RWPE1 (cell line): Measurements from ENCODE around the gene VARS1.
"Not testable (repeated sequence)": the region's sequence is repeated elsewhere in the genome, so short reads cannot be mapped to it uniquely, and the experiment has no call there.

Experiments used
- CTCF ChIA-PET: fragments of 350-600 bp; sonication (Branson Sonifier 250); formaldehyde crosslinking; extraction: SDS; loops from one replicate; lab custom pipeline; 2021; lab: Yijun Ruan, JAX
- POLR2A ChIA-PET: fragments of 400-600 bp; formaldehyde crosslinking; extraction: SDS; loops from one replicate; lab custom pipeline; 2020; ENCODE audit warnings: antibody characterized with exemption; ENCODE audit not compliant: low non-redundant PET; lab: Yijun Ruan, JAX
- DNase-seq: peaks from one replicate; pipeline ENCODE4 v3.0.0; 2012; ENCODE audit warnings: low spot score
- H3K27ac ChIP-seq: fragments of 450-650 bp; 2 replicates; pipeline ENCODE4 v1.5.1; 2017
- CTCF ChIP-seq: fragments of 450-650 bp; conservative IDR thresholded peaks from 2 replicates; pipeline ENCODE4 v1.5.1; 2017; ENCODE audit warnings: low read depth, mild to moderate bottlenecking

The VARS1 gene

DNA sequence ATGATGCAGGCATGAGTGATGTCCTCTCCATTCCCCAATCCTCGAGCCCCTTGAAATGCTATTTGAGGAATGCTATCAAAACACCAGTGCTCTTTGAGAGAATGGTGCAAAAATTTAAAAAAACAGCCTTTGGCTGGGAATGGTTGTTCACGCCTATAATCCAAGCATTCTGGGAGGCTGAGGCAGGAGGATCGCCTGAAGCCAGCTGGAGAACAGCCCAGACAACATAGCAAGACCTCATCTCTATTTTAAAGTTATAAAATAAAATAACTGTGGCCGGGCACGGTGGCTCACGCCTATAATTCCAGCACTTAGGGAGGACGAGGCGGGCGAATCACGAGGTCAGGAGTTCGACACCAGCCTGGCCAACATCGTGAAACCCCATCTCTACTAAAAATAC lies 4.2 kb upstream of the VARS1 start:
- CTCF ChIA-PET = no interaction called here
- no peak for TF ChIP-seq CTCF
- POLR2A ChIA-PET = no interaction called here

DNA sequence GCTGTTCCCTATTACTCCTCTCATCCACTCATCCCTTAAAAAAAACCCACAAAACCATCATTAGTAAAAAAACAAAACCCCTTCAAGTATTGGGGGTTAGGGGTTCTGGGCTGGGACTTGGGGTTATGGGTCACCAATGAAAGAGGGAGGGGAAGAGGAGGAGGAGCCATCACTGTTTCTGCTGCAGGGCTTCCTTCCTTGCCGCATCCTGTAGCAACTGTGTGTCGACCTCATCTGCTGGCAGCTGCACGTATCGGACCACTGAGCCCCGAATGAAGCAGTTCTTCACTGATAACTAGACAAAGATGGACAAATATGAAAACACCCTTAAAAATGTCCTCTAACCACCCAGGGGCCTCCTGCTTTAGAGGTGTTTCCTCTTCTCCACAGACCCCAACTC lies 2.0 kb upstream of the VARS1 start:
- DNase-seq = no peak
- H3K27ac ChIP-seq = peak overlapping the region; percentile 60
- TF ChIP-seq CTCF = no peak
- ChIA-PET POLR2A (no interaction called here), CTCF (interaction anchor here (0.6 kb wide), 1 partner anchor 83 kb away, joined by 3 read pairs; no protein-coding TSS in a partner anchor)

More for the DNA sequence above, 4.2 kb upstream of the VARS1 start:
- DNase-seq = no peak
- H3K27ac ChIP-seq = peak overlapping the region; percentile 17; the same call in 1 of the 2 replicates

- H3K27ac ChIP-seq = peak overlapping the region; percentile 92
- POLR2A ChIA-PET = no interaction called here
- CTCF ChIA-PET = no interaction called here
- no peak for TF ChIP-seq CTCF
- DNase-seq = no peak
These were observed 1.4 kb upstream of the VARS1 start for GRCh38 chr6:31796993-31797385.

DNA sequence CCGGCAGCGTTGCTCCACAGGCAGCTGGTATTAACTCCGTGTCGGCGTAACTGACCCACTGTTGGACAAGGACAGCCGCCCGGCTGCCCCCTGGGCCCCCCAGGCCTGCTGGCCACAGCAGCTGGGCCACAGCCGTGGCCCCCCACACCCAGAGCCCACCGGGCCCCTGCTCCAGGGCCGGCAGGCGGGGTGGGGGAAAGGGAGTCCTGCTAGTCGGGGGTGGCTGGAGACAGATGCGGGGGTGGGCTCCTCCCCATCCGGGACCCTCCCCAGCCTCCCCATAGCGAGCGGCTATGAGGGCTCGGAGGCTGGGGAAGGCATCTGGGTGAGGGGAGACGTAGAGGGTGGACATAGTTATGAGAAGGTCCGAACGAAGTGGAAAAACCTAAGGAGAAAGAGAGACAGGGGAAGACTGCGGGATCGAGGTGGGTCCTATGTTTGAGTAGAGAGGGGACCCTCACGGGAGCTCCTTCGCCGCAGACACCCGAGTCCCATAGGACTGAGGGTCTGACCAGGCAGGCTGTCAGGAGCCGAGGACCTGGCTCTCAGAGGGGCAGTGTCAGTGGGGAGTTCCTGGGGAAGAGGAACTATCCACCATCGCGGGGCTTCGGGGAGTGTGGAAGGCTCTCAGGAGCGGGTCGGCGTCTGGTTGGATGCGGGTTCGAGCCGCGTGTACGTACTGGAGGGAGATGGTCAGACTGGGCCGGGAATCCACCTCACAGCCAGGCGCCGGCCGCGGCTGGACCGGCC lies 511 bp downstream of the VARS1 start:
- ChIA-PET POLR2A (interaction anchor here (1.0 kb wide), 1 partner anchor 11 kb away, joined by 3 read pairs; no protein-coding TSS in a partner anchor), CTCF (interaction anchor here (0.6 to 1.1 kb wide), 5 partner anchors 11 to 66 kb away, joined by 3 to 5 read pairs (median 4); partner anchors contain the start of gene DDAH2)
- DNase-seq = no peak

DNA sequence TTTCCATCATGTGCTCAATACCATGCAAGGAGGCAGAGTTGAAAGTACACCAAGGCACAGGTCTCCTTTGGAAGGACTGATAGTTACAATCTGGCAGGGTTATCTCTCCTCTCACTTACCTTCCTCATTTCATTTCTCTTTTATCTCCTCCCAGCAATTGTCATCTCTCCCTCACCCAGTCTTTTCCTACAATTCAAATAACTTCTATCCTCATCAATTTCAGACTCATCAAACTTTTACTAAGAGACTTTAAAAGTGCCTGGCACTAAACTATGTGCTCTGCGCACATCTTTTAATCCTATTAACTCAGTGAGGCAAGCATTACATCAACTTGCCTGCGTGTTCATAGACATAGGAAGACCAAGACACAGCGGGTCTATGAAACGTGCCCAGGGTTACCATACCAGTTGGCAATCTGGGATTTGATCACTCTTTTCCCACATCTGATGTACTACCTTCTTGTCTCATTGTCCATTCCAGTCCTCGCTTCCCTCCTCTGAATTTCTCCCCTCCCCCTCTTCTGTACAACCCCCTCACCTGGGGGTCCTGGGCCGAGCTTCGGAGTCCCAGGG lies 1.2 kb downstream of the VARS1 start:
- no peak for DNase-seq
- H3K27ac ChIP-seq = peak overlapping the region; percentile 92
- ChIA-PET CTCF (interaction anchor here (0.7 to 1.1 kb wide), 2 partner anchors 21 to 65 kb away, joined by 3 to 5 read pairs; partner anchors contain the start of gene DDAH2), POLR2A (no interaction called here)
- no peak for TF ChIP-seq CTCF

More for the DNA sequence above, 511 bp downstream of the VARS1 start:
- H3K27ac ChIP-seq = peak overlapping the region; percentile 92
- no peak for TF ChIP-seq CTCF

GRCh38 chr6:31793927-31794245 lies 1.7 kb downstream of the VARS1 start:
- POLR2A ChIA-PET, CTCF ChIA-PET, DNase-seq: not testable (repeated sequence)
- H3K27ac ChIP-seq = peak overlapping the region; percentile 89

GRCh38 chr6:31792761-31793171 lies 2.8 kb downstream of the VARS1 start:
- ChIA-PET CTCF (no interaction called here), POLR2A (no interaction called here)
- DNase-seq = peak; percentile 84
- peak overlapping the region; percentile 89 for H3K27ac ChIP-seq
- no peak for TF ChIP-seq CTCF
